ENCODE results near the gene C16orf90.

Gene C16orf90

DNA sequence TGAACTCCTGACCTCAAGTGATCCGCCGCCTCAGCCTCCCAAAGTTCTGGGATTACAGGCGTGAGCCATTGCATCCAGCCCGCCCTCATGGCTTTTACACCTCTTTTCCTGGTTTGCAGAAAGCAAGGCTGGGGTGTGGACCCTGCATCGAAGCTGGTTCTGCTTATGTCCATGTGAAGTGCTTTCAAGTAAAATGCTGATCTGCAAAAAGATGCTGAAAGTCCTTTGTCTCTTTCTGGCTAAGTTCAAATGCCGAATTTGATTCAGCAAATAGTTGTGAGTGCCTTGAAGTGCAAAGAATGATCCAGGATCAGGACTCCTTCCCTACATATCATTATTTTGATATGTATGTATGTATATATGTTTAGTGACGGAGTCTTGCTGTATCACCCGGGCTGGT, 34.7 kb downstream of the C16orf90 start:
- H3K27me3 ChIP-seq (ENCODE audit: insufficient read depth, low read depth, severe bottlenecking), result no peaks in the 10 kb centered on the region
- no peaks in the 10 kb centered on the region for H3K9me3 ChIP-seq (ENCODE audit: severe bottlenecking)
- DNase-seq, result no peak
- H3K4me3 ChIP-seq (ENCODE audit: low read depth, low read length), result no peak overlapping the region
- H3K36me3 ChIP-seq, result peaks cover 8% of the 10 kb centered on the region
- TF ChIP-seq, protein P1, sequence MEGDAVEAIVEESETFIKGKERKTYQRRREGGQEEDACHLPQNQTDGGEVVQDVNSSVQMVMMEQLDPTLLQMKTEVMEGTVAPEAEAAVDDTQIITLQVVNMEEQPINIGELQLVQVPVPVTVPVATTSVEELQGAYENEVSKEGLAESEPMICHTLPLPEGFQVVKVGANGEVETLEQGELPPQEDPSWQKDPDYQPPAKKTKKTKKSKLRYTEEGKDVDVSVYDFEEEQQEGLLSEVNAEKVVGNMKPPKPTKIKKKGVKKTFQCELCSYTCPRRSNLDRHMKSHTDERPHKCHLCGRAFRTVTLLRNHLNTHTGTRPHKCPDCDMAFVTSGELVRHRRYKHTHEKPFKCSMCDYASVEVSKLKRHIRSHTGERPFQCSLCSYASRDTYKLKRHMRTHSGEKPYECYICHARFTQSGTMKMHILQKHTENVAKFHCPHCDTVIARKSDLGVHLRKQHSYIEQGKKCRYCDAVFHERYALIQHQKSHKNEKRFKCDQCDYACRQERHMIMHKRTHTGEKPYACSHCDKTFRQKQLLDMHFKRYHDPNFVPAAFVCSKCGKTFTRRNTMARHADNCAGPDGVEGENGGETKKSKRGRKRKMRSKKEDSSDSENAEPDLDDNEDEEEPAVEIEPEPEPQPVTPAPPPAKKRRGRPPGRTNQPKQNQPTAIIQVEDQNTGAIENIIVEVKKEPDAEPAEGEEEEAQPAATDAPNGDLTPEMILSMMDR (IDR thresholded peaks at IDR 0.05; ENCODE audit: low read depth, low read length), result no peak
- H3K27ac ChIP-seq, result no peak overlapping the region

DNA sequence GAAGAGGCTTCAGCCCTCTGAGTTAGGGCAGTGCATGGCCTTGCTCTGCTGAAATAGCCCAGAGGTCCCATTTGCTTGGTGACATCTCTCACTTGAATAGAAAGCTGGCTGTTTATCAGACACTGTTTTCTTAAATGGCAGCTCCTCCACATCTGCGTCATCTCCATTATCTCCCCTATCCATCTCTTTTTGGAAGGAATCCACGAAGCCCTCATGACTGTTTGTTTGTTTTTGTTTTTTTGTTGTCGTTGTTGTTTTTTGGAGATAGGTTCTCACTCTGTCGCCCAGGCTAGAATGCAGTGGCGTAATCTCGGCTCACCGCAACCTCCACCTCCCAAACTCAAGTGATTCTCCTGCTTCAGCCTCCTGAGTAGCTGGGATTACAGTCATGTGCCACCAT, 35.2 kb downstream of the C16orf90 start:
- Histone ChIP-seq H3K27me3 (ENCODE audit: insufficient read depth, low read depth, severe bottlenecking) (no peaks in the 10 kb centered on the region), H3K27ac (no peak overlapping the region), H3K4me3 (ENCODE audit: low read depth, low read length) (no peak overlapping the region), H3K9me3 (ENCODE audit: severe bottlenecking) (no peaks in the 10 kb centered on the region), H3K36me3 (peaks cover 8% of the 10 kb centered on the region)
- DNase-seq, result no peak
- TF ChIP-seq, protein P1 (IDR thresholded peaks at IDR 0.05; ENCODE audit: low read depth, low read length), result no peak

DNA sequence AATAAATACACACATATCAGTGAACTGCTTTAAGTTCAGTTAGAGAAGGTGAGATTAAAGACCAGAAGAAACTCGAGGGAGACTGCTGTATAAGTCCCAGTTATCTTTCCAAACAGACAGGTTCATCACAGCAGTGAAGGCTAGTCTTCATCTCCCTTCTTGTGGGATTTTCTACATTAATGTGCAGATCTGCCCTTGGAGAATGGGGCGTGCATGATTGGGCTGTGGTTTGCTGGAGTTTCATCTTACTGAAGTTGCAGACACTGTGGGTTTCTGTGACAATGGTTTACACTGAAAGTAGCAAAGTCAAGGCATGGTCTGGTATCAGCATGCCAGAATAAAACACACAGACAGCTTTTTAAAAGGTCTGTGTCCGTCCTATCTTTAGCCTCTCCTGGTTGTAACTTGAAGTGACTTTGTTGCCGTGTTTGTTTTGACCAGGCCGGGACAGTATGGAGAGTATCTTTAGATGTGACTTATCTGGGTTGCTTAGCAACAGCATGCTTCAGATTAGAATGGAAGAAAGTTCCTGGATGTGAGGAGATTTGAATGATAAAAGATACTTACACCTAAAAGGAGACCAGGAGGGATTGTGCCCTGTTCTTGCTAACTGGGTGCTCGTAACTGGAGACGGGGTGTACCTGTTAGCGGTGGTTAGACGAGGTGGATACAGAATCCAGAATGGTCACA, 35.7 kb downstream of the C16orf90 start:
- Histone ChIP-seq H3K27me3 (ENCODE audit: insufficient read depth, low read depth, severe bottlenecking) (no peaks in the 10 kb centered on the region), H3K4me3 (ENCODE audit: low read depth, low read length) (no peak overlapping the region), H3K36me3 (peaks cover 8% of the 10 kb centered on the region), H3K27ac (no peak overlapping the region), H3K9me3 (ENCODE audit: severe bottlenecking) (no peaks in the 10 kb centered on the region)
- no peak for DNase-seq
- TF ChIP-seq, protein P1 (IDR thresholded peaks at IDR 0.05; ENCODE audit: low read depth, low read length), result no peak

DNA sequence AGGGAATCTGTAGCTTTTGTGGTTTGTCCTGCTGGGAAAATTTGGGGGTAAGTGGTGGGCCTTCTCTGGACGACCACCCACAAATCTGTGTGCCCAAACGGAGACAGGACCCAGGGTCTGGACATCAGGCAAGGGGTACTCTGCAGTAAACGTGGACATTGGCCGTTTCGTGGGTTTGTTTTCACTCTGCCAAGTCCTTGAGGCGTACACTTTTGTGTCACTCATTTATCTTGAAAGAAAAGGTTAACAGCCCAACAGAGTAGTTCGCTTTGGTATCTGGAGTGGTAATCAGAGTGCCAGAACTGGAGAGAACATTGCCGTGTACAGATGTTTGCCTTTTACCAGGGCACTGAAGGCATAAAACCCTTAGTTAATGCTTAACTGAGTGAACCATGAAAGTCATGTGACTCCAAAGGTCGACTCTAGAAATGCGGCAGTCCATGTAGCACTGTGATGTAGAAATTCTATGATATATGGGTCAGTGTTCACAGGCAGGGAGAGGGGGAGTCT, 36.4 kb downstream of the C16orf90 start:
- DNase-seq, result no peak

DNA sequence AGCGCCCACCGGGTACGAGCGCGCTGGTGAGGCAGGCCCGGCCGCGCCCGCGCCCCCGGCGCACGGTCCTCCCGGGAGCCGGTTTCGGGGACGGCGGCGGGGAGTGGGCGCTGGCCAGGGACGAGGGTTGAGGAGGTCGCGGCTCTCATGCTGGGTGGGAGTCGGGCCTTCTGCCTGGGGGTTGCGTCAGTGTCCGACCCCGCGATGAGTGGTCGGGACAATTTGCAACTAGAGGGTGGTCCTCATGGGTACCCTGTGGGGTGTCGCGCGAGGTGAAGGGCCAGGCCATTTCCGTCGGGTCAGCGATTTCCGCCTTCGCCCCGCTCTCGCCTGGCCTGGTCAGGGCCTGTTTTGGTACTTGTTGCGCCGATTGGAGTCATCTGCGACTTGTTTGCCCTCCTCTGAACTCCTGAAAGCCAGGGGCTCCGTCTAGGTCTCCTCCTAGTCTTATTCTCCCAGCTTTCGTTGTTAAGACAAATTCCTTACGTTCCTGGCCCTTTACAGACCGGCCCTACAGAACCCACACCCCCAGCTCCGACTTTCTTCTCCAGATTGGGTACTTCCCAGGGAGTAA, 36.9 kb downstream of the C16orf90 start:
- Histone ChIP-seq H3K27ac (peak overlapping the region; percentile 97), H3K4me3 (ENCODE audit: low read depth, low read length) (peak overlapping the region; percentile 88), H3K36me3 (peaks cover 8% of the 10 kb centered on the region), H3K9me3 (ENCODE audit: severe bottlenecking) (no peaks in the 10 kb centered on the region), H3K27me3 (ENCODE audit: insufficient read depth, low read depth, severe bottlenecking) (no peaks in the 10 kb centered on the region)
- TF ChIP-seq, protein P1 (IDR thresholded peaks at IDR 0.05; ENCODE audit: low read depth, low read length), result no peak
- no peak for DNase-seq

More for the DNA sequence above, 36.4 kb downstream of the C16orf90 start:
- no peaks in the 10 kb centered on the region for H3K27me3 ChIP-seq (ENCODE audit: insufficient read depth, low read depth, severe bottlenecking)
- H3K27ac ChIP-seq, result no peak overlapping the region
- TF ChIP-seq, protein P1 (IDR thresholded peaks at IDR 0.05; ENCODE audit: low read depth, low read length), result no peak
- H3K36me3 ChIP-seq, result peaks cover 8% of the 10 kb centered on the region
- no peaks in the 10 kb centered on the region for H3K9me3 ChIP-seq (ENCODE audit: severe bottlenecking)
- H3K4me3 ChIP-seq (ENCODE audit: low read depth, low read length), result peak overlapping the region; percentile 88
